Cardiac muscle cell (in vitro differentiated cells and primary cell): Measurements from ENCODE around the gene ZRANB3. TPM values are rescaled to one million over a fixed set of nuclear protein-coding genes. Genes with fewer than 3 reads are reported as not detected.

ENCODE experiments used
- DNase-seq, 2 donors: peaks; one replicate each; pipeline versions ENCODE4 v3.0.0 to v3.0.0-alpha.2; 2010 to 2017; ENCODE audit warnings: low read depth in 1 of 2, low spot score in 1 of 2
- H3K27ac ChIP-seq: fragments of 200-600 bp; sonication (generic); 2 replicates; pipeline ENCODE4 v1.5.1; 2016
- H3K27me3 ChIP-seq: fragments of 200-600 bp; sonication (generic); 2 replicates; pipeline ENCODE4 v1.6.0; 2016; ENCODE audit warnings: control low read depth
- H3K36me3 ChIP-seq: fragments of 200-600 bp; sonication (generic); 2 replicates; pipeline ENCODE4 v1.5.1; 2016; ENCODE audit warnings: control low read depth
- H3K4me1 ChIP-seq: fragments of 200-600 bp; sonication (generic); 2 replicates; pipeline ENCODE4 v1.8.1; 2017; ENCODE audit warnings: low read depth, mild to moderate bottlenecking, mixed run types
- H3K4me3 ChIP-seq: fragments of 200-600 bp; sonication (generic); 2 replicates; pipeline ENCODE4 v1.5.1; 2016; ENCODE audit warnings: mild to moderate bottlenecking
- H3K9me3 ChIP-seq: fragments of 200-600 bp; sonication (generic); 2 replicates; pipeline ENCODE4 v1.5.1; 2017; ENCODE audit warnings: low read depth, mild to moderate bottlenecking, control low read depth
- polyA plus RNA-seq: library from polyadenylated mRNA; unstranded; fragments of >200 nt; fragmentation: Nextera tagmentation; extraction: Ambion mirVana; gene quantifications from 2 replicates; pipeline ENCODE4 v1.2.1, GENCODE V29; 2016
- total RNA-seq: library from RNA; depleted of rRNA; stranded (reverse); fragments of >200 nt; gene quantifications from 2 replicates; pipeline ENCODE4 v1.2.3, GENCODE V29; 2016
- TF ChIP-seq, protein P1 (sequence below): IDR thresholded peaks from 2 replicates; pipeline ENCODE4 v1.5.1; 2012; ENCODE audit warnings: low read depth, mild to moderate bottlenecking, low read length

Gene ZRANB3
- total and polyA plus RNA-seq, 2 experiments from 2014 or later = 3.9 to 8.8 TPM

DNA sequence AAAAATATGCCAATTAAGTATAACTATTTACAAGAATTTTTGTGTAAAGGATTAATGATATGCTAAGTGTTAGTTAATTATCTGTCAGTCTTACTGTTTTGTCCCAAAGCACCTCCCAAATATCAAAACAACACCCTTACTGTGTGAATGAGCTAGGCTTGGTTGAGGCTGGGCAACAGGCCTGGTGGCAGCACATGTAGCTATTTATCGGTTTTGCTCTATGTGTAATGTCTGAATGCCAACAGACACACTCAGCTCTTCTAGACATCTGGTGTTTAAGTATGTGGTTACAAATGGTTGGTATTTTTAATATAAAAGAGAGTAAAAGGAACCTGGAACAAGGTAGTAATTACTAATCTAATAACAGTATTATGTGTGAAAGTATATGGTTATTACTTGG is 303.6 kb downstream of the ZRANB3 start:
- no peaks in the 10 kb centered on the region for H3K4me1 ChIP-seq
- TF ChIP-seq, protein P1, sequence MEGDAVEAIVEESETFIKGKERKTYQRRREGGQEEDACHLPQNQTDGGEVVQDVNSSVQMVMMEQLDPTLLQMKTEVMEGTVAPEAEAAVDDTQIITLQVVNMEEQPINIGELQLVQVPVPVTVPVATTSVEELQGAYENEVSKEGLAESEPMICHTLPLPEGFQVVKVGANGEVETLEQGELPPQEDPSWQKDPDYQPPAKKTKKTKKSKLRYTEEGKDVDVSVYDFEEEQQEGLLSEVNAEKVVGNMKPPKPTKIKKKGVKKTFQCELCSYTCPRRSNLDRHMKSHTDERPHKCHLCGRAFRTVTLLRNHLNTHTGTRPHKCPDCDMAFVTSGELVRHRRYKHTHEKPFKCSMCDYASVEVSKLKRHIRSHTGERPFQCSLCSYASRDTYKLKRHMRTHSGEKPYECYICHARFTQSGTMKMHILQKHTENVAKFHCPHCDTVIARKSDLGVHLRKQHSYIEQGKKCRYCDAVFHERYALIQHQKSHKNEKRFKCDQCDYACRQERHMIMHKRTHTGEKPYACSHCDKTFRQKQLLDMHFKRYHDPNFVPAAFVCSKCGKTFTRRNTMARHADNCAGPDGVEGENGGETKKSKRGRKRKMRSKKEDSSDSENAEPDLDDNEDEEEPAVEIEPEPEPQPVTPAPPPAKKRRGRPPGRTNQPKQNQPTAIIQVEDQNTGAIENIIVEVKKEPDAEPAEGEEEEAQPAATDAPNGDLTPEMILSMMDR = no peak
- no peak overlapping the region for H3K27ac ChIP-seq
- H3K27me3 ChIP-seq = no peaks in the 10 kb centered on the region
- H3K9me3 ChIP-seq = no peaks in the 10 kb centered on the region
- H3K36me3 ChIP-seq = no peaks in the 10 kb centered on the region
- DNase-seq = no peak
- no peak overlapping the region for H3K4me3 ChIP-seq

- no peak for DNase-seq
- no peak overlapping the region for H3K27ac ChIP-seq
- H3K4me1 ChIP-seq = no peaks in the 10 kb centered on the region
- TF ChIP-seq, protein P1 = no peak
- no peaks in the 10 kb centered on the region for H3K36me3 ChIP-seq
- no peak overlapping the region for H3K4me3 ChIP-seq
- no peaks in the 10 kb centered on the region for H3K9me3 ChIP-seq
- H3K27me3 ChIP-seq = no peaks in the 10 kb centered on the region
Measured at GRCh38 chr2:135226961-135227360, 304.1 kb downstream of the ZRANB3 start.

GRCh38 chr2:135225781-135226180 is 305.2 kb downstream of the ZRANB3 start:
- H3K4me1 ChIP-seq = no peaks in the 10 kb centered on the region
- TF ChIP-seq, protein P1 = no peak
- H3K36me3 ChIP-seq = no peaks in the 10 kb centered on the region
- H3K27ac ChIP-seq = no peak overlapping the region
- DNase-seq = no peak
- no peaks in the 10 kb centered on the region for H3K27me3 ChIP-seq
- no peaks in the 10 kb centered on the region for H3K9me3 ChIP-seq
- H3K4me3 ChIP-seq = no peak overlapping the region

GRCh38 chr2:135219226-135219625 is 311.8 kb downstream of the ZRANB3 start:
- DNase-seq = no peak
- Histone ChIP-seq H3K4me1 (no peaks in the 10 kb centered on the region), H3K27ac (no peak overlapping the region), H3K4me3 (no peak overlapping the region), H3K36me3 (no peaks in the 10 kb centered on the region), H3K9me3 (no peaks in the 10 kb centered on the region), H3K27me3 (no peaks in the 10 kb centered on the region)
- TF ChIP-seq, protein P1 = no peak

DNA sequence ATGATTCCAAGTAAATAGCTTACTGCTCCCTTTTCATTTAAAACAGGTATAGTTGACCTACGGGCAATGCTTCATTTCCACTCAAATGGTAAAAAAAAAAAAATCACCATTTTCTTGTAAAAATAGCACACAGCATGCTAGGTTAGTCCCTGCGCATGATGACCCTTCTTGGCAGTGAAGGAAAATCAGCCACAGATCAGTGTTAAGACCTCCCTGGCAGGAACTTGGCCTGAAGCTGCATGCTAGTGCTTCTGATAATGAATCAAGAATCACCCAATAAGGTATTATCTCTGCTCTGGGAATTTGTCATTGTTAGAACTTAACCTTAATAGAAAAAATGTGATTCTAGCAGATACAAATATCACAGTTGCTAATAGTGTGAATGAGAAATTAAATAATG is 312.6 kb downstream of the ZRANB3 start:
- no peak for DNase-seq
- Histone ChIP-seq H3K27me3 (no peaks in the 10 kb centered on the region), H3K4me1 (no peaks in the 10 kb centered on the region), H3K36me3 (no peaks in the 10 kb centered on the region), H3K4me3 (no peak overlapping the region), H3K27ac (no peak overlapping the region), H3K9me3 (no peaks in the 10 kb centered on the region)
- TF ChIP-seq, protein P1 = no peak

DNA sequence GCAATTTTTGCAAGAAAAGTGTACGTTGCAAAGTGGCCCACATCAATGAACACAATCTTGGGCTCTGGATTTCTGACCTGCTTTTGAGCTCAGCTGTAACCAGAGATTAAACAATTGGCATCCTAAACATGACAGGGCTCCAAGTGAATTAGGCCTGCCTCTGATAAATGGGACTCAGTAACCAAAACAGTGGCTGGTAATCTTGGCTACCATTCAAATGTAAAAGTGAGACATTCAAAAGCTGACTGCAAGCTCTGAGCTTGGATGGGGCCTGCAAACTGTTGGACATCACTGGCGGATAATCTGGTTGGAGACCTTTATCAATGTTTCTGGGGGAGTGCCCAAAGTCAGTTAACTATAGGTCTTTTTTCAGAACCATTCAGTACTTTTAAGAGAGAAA is 318.3 kb downstream of the ZRANB3 start:
- H3K9me3 ChIP-seq = no peaks in the 10 kb centered on the region
- no peaks in the 10 kb centered on the region for H3K27me3 ChIP-seq
- no peaks in the 10 kb centered on the region for H3K36me3 ChIP-seq
- H3K4me3 ChIP-seq = no peak overlapping the region
- H3K27ac ChIP-seq = no peak overlapping the region
- TF ChIP-seq, protein P1 = no peak
- peak in 1 of 2 donors; percentile 32 for DNase-seq
- no peaks in the 10 kb centered on the region for H3K4me1 ChIP-seq
